Astrocyte of the cerebellum (primary cell): ENCODE data around the gene ZC3H18.

Experiments
- DNase-seq: peaks from one replicate; pipeline ENCODE4 v3.0.0-alpha.2; 2011; ENCODE audit warnings: low read depth
- H3K4me3 ChIP-seq: 2 replicates; pipeline ENCODE4 v1.5.1; 2011; ENCODE audit warnings: mild to moderate bottlenecking, low read depth, low read length, moderate library complexity
- in situ Hi-C: cut with HindIII; loops from 2 replicates; pipeline ENCODE4 v1.10.0; 2017; ENCODE audit warnings: low sequenced_read_pairs
- TF ChIP-seq, protein P1 (sequence below): IDR thresholded peaks from 2 replicates; pipeline ENCODE4 v1.5.1; 2012; ENCODE audit warnings: low read length, low read depth, moderate library complexity, mild to moderate bottlenecking; ENCODE audit errors: missing control alignments

ZC3H18 gene

DNA sequence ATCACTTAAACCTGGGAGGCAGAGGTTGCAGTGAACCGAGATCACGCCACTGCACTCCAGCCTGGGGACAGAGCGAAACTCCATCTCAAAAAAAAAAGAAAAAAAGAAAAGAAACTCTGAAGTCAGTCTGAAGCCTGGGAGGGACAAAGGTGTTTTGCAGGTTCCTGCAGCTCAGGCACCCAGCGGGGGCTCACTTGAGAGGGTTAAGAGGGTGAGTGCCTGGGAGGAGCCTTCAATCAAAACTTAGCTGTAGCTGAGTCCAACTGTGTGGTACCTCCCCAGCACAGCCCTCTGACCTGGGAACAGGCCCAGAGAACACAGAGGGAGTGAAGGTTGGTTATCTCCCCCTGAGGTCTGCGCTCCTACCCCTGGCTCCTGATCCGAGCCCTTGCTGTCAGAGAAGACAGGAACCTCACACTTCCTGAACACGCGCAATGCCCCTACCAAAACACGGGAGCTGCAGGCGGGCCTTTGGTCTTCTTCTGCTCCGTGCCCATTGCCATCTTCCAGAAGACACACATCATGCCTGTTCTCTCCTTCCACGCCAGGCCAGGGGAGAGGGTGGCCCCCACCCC lies 20.4 kb upstream of the ZC3H18 start:
- no peak overlapping the region for H3K4me3 ChIP-seq
- in situ Hi-C loops: no loop called here

DNA sequence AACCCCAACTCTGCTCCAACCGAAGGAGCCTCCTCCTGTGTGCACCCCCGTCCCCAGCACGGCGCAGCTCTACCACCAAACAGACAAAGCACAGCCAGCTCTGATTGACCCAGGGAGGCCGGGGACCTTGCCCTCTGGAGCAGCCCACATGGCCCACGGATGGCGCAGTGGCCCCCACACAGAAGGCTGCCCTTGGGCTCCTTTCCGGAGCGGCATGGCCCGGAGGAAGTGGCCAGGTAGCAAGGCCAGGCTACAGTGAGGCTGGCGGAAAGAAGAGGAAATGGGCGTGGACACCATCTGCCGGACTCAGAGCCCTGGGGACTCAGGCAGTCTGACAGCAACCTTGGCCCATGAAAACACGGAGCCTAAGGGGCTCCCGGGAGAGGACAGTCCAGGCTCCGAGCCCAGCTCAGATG lies 19.9 kb upstream of the ZC3H18 start:
- H3K4me3 ChIP-seq: no peak overlapping the region
- DNase-seq: no peak
- in situ Hi-C loops: no loop called here
- TF ChIP-seq, protein P1, sequence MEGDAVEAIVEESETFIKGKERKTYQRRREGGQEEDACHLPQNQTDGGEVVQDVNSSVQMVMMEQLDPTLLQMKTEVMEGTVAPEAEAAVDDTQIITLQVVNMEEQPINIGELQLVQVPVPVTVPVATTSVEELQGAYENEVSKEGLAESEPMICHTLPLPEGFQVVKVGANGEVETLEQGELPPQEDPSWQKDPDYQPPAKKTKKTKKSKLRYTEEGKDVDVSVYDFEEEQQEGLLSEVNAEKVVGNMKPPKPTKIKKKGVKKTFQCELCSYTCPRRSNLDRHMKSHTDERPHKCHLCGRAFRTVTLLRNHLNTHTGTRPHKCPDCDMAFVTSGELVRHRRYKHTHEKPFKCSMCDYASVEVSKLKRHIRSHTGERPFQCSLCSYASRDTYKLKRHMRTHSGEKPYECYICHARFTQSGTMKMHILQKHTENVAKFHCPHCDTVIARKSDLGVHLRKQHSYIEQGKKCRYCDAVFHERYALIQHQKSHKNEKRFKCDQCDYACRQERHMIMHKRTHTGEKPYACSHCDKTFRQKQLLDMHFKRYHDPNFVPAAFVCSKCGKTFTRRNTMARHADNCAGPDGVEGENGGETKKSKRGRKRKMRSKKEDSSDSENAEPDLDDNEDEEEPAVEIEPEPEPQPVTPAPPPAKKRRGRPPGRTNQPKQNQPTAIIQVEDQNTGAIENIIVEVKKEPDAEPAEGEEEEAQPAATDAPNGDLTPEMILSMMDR: no peak

More for the DNA sequence above, 20.4 kb upstream of the ZC3H18 start:
- TF ChIP-seq, protein P1: no peak
- no peak for DNase-seq

DNA sequence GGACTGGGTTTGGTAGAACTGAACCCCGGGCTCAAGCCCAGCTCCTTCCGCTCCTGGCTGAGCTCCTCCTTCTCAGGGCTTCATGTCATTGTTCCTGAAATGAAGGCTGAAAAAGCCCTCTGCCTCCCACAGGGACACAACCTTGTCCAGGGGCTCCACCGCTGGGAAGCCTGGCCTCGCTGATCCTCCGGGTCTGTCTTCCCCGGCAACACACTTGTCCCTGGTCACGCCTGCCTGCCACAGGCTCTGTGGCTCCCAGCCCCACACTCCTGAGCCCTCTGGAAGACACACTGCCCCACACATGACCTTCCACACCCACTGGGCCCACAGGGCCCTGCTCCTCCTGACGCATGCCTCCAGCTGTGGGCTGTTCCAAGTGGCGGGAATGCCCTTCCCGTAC lies 18.0 kb upstream of the ZC3H18 start:
- in situ Hi-C loops: no loop called here
- no peak for DNase-seq
- no peak overlapping the region for H3K4me3 ChIP-seq
- TF ChIP-seq, protein P1: no peak

DNA sequence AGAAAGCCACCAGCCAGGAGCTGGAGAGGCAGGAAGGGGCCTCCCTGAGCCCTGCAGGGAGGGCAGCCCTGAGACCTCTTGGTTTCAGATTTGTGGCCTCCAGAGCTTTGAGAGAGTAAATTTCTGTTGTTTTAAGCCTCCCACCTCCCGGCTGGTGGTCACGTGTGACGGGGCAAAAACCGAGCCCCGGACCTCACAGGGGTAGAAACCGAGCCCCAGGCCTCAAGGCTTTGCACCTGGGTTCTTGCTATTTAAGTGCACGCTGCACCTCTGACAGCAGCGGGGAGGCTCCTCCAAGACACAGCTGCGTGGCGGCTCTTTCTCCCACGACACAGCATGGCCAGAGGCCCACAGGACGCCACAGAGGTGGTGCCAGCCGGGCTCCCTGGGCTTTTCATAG lies 17.4 kb upstream of the ZC3H18 start:
- H3K4me3 ChIP-seq: no peak overlapping the region
- in situ Hi-C loops: no loop called here
- no peak for DNase-seq
- TF ChIP-seq, protein P1: no peak

DNA sequence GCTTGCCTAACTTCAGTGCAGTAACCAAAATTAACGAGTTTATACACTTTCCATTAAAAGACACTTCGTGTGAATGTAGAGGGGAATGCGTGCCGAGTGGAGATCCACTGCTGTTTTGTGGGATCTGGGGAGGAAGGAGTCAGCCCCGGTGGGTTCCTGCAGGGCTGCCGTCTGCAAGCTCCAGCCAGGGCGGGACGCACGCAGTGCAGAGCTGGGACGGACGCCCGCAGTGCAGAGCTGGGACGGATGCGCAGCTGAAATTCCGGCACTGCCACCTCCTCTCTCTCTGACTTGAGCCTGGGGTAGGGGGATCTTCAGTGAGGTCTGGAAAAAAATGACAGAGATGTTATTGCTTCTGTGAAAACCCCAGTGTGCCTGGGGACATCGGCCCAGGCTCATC lies 16.5 kb upstream of the ZC3H18 start:
- in situ Hi-C loops: no loop called here
- H3K4me3 ChIP-seq: no peak overlapping the region
- DNase-seq: no peak
- TF ChIP-seq, protein P1: no peak

DNA sequence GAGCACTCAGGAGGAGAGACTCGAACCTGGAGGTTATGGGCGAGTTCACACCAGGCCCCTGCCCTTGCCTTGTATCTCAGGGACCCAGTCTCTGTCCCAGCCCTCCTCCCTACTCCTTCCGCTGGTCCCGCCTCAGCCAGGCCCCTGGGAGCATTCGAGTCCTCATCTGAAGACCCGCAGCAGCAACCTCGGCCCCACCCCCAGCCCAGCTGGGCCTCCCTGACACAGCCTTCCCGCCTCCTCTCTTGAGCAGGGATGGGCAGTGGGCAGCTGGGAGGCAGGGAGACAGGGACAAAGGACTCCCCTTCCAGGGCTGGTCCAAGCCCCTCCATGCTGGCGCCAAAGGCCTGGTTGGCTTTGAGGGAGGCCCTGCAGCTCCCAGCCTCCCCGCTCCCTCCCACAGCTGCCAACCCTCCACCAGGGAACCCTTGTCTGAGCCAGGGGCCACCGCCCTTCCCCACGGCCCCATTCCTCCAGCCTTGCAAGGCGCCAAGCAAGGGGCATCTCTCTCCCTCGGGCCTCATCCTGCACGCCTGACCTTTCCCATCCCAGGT lies 15.4 kb upstream of the ZC3H18 start:
- in situ Hi-C loops: no loop called here
- DNase-seq: no peak
- TF ChIP-seq, protein P1: no peak
- H3K4me3 ChIP-seq: no peak overlapping the region
